ENCODE measurements around the gene GSTT4.

Gene GSTT4

DNA sequence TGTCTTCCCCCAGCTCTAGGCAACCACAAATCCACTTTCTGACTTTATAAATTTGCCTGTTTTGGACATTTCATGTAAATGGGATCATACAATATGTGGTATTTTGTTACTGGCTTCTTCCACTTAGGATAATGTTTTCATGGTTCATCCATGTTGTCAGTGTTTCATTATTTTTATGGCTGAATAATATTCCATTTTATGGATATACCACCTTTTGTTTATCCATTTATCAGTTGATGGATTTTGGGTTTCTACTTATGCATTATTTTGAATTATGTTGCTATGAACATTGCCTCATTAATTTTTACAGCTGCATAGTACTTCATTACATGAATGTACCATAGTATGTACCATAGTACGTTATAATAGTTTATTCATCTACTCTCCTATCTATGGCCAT is 10.9 kb upstream of the GSTT4 start:
- ATAC-seq: no peak
- TF ChIP-seq, protein P1, sequence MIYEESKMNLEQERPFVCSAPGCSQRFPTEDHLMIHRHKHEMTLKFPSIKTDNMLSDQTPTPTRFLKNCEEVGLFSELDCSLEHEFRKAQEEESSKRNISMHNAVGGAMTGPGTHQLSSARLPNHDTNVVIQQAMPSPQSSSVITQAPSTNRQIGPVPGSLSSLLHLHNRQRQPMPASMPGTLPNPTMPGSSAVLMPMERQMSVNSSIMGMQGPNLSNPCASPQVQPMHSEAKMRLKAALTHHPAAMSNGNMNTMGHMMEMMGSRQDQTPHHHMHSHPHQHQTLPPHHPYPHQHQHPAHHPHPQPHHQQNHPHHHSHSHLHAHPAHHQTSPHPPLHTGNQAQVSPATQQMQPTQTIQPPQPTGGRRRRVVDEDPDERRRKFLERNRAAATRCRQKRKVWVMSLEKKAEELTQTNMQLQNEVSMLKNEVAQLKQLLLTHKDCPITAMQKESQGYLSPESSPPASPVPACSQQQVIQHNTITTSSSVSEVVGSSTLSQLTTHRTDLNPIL (CRISPR knock-in tag; IDR thresholded peaks at IDR 0.05; ENCODE audit: low read depth): no peak
- TF ChIP-seq ESRRG (CRISPR knock-in tag; IDR thresholded peaks at IDR 0.05) (no peak), ZNF565 (CRISPR knock-in tag; conservative IDR thresholded peaks at IDR 0.05; ENCODE audit: low read depth) (no peak), ZNF8 (CRISPR knock-in tag; IDR thresholded peaks at IDR 0.05) (peak; percentile 95)

GRCh38 chr22:24011735-24012068 is 6.4 kb upstream of the GSTT4 start:
- TF ChIP-seq OSR1 (CRISPR knock-in tag; IDR thresholded peaks at IDR 0.05): no peak
- TF ChIP-seq ZFP30 (CRISPR knock-in tag; IDR thresholded peaks at IDR 0.05): no peak
- TF ChIP-seq ARNTL (CRISPR knock-in tag; IDR thresholded peaks at IDR 0.05; ENCODE audit: borderline replicate concordance, low read depth): no peak
- ATAC-seq: peak; percentile 15; the same call in 2 of the 3 replicates

DNA sequence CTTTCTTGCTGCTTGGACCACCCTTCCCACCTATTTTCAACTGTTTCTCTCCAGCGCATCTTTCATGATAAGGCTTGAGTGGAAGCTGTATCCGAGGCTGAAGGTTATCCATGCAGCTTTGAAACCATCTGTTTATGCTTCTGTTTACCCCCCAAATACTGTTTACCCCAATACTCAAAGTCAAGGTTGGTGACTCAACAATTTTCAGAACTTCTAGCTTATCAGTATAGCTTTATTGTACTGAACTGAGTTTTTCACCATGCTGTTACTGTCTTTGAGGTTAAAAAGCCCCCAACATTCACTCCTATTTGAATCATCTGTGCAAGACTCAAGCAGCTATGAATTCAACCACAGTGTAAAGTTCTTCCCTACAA is 4.8 kb upstream of the GSTT4 start:
- TF ChIP-seq ZNF8 (CRISPR knock-in tag; IDR thresholded peaks at IDR 0.05): no peak
- TF ChIP-seq ESRRG (CRISPR knock-in tag; IDR thresholded peaks at IDR 0.05): no peak
- TF ChIP-seq SNAI2 (CRISPR knock-in tag; IDR thresholded peaks at IDR 0.05): no peak
- TF ChIP-seq TCF4 (CRISPR knock-in tag; IDR thresholded peaks at IDR 0.05; ENCODE audit: borderline replicate concordance): no peak
- ATAC-seq: no peak

GRCh38 chr22:24009227-24010017 is 4.2 kb upstream of the GSTT4 start:
- ATAC-seq: no peak
- no peak for TF ChIP-seq BACH2 (CRISPR knock-in tag; IDR thresholded peaks at IDR 0.05; ENCODE audit: borderline replicate concordance)

- ATAC-seq: no peak
- TF ChIP-seq RARB (CRISPR knock-in tag; IDR thresholded peaks at IDR 0.05): no peak
- no peak for TF ChIP-seq POU6F1 (CRISPR knock-in tag; IDR thresholded peaks at IDR 0.05; ENCODE audit: borderline replicate concordance, low read depth)
- no peak for TF ChIP-seq ZNF565 (CRISPR knock-in tag; conservative IDR thresholded peaks at IDR 0.05; ENCODE audit: low read depth)
- no peak for TF ChIP-seq ARNTL (CRISPR knock-in tag; IDR thresholded peaks at IDR 0.05; ENCODE audit: borderline replicate concordance, low read depth)
- TF ChIP-seq ZC3H10 (CRISPR knock-in tag; IDR thresholded peaks at IDR 0.05): no peak
Observed at GRCh38 chr22:24008381-24009226, 3.4 kb upstream of the GSTT4 start.

DNA sequence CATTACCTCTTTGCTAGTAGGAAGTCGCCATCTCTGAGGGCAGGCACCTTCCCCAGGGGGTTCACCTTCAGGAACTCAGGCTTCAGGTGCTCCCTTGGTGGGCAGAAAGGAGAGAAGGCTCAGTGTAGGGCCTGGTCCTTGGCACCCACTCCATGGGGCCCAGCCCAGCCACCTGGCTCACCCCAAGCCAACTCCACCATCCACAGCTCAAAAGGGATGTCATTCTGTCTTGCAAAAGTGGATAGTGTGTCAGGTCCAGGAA is 2.7 kb upstream of the GSTT4 start:
- no peak for ATAC-seq
- TF ChIP-seq RARB (CRISPR knock-in tag; IDR thresholded peaks at IDR 0.05) (no peak), BACH2 (CRISPR knock-in tag; IDR thresholded peaks at IDR 0.05; ENCODE audit: borderline replicate concordance) (no peak), SNAI2 (CRISPR knock-in tag; IDR thresholded peaks at IDR 0.05) (no peak), POU6F1 (CRISPR knock-in tag; IDR thresholded peaks at IDR 0.05; ENCODE audit: borderline replicate concordance, low read depth) (no peak), ZFP30 (CRISPR knock-in tag; IDR thresholded peaks at IDR 0.05) (no peak), PPARA (CRISPR knock-in tag; IDR thresholded peaks at IDR 0.05; ENCODE audit: borderline replicate concordance) (no peak), GLIS3 (CRISPR knock-in tag; IDR thresholded peaks at IDR 0.05) (no peak), TSHZ2 (CRISPR knock-in tag; IDR thresholded peaks at IDR 0.05) (no peak), ZC3H10 (CRISPR knock-in tag; IDR thresholded peaks at IDR 0.05) (no peak), ZNF8 (CRISPR knock-in tag; IDR thresholded peaks at IDR 0.05) (no peak), ZNF70 (CRISPR knock-in tag; IDR thresholded peaks at IDR 0.05) (no peak), ARNTL (CRISPR knock-in tag; IDR thresholded peaks at IDR 0.05; ENCODE audit: borderline replicate concordance, low read depth) (no peak), ZFP3 (CRISPR knock-in tag; IDR thresholded peaks at IDR 0.05) (no peak), ZNF565 (CRISPR knock-in tag; conservative IDR thresholded peaks at IDR 0.05; ENCODE audit: low read depth) (no peak)
- TF ChIP-seq, protein P2, sequence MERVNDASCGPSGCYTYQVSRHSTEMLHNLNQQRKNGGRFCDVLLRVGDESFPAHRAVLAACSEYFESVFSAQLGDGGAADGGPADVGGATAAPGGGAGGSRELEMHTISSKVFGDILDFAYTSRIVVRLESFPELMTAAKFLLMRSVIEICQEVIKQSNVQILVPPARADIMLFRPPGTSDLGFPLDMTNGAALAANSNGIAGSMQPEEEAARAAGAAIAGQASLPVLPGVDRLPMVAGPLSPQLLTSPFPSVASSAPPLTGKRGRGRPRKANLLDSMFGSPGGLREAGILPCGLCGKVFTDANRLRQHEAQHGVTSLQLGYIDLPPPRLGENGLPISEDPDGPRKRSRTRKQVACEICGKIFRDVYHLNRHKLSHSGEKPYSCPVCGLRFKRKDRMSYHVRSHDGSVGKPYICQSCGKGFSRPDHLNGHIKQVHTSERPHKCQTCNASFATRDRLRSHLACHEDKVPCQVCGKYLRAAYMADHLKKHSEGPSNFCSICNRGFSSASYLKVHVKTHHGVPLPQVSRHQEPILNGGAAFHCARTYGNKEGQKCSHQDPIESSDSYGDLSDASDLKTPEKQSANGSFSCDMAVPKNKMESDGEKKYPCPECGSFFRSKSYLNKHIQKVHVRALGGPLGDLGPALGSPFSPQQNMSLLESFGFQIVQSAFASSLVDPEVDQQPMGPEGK (CRISPR knock-in tag; IDR thresholded peaks at IDR 0.05; ENCODE audit: borderline replicate concordance): no peak
- TF ChIP-seq, protein P3, sequence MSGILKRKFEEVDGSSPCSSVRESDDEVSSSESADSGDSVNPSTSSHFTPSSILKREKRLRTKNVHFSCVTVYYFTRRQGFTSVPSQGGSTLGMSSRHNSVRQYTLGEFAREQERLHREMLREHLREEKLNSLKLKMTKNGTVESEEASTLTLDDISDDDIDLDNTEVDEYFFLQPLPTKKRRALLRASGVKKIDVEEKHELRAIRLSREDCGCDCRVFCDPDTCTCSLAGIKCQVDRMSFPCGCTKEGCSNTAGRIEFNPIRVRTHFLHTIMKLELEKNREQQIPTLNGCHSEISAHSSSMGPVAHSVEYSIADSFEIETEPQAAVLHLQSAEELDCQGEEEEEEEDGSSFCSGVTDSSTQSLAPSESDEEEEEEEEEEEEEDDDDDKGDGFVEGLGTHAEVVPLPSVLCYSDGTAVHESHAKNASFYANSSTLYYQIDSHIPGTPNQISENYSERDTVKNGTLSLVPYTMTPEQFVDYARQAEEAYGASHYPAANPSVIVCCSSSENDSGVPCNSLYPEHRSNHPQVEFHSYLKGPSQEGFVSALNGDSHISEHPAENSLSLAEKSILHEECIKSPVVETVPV (CRISPR knock-in tag; IDR thresholded peaks at IDR 0.05): no peak
